Gastrocnemius medialis (tissue), 4 donors: ENCODE data around the gene LRRC51.
A peak's percentile ranks its signal among the peaks of the same experiment; 100 is the strongest.

Experiments
- POLR2A ChIP-seq, 2 donors: fragments of 450-650 bp; IDR thresholded peaks; one replicate each; pipeline ENCODE4 v1.6.1; 2017; ENCODE audit warnings: antibody characterized with exemption in 2 of 2, mild to moderate bottlenecking in 2 of 2, moderate library complexity in 2 of 2
- TF ChIP-seq, protein P1 (sequence below), 5 experiments: fragments of 450-650 bp in 3 of 5; fragments of 200-600 bp in 2 of 5; sonication (generic) in 2 of 5; IDR thresholded peaks in 4 of 5; conservative IDR thresholded peaks in 1 of 5; 1 replicate in 4 of 5; 2 replicates in 1 of 5; pipeline ENCODE4 v1.5.1; 2016 to 2019; ENCODE audit warnings: antibody characterized with exemption in 5 of 5, mild to moderate bottlenecking in 3 of 5, moderate library complexity in 3 of 5

DNA sequence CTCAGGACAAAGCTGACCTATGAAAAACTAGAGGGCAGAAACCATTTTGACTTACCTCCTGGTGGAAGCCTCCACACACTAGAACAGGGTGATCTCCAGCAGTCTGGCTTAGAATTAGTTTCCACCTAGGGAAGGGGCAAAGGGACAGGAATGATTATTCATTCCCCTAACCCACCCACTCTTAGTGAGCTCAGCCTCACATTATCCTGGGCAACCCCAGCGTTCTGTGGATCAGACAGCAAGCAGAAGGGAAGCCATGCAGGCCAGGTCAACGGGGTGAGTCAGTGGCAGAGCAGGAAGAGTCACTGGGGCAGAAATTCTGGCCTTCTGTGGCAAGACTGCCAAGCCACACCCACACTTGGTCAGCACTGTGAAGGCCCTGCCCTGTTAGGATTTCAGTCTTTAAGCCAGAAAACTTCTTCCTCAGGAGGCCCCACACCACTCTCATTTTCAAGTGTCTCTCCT is 10.8 kb upstream of the LRRC51 start:
- TF ChIP-seq, protein P1, sequence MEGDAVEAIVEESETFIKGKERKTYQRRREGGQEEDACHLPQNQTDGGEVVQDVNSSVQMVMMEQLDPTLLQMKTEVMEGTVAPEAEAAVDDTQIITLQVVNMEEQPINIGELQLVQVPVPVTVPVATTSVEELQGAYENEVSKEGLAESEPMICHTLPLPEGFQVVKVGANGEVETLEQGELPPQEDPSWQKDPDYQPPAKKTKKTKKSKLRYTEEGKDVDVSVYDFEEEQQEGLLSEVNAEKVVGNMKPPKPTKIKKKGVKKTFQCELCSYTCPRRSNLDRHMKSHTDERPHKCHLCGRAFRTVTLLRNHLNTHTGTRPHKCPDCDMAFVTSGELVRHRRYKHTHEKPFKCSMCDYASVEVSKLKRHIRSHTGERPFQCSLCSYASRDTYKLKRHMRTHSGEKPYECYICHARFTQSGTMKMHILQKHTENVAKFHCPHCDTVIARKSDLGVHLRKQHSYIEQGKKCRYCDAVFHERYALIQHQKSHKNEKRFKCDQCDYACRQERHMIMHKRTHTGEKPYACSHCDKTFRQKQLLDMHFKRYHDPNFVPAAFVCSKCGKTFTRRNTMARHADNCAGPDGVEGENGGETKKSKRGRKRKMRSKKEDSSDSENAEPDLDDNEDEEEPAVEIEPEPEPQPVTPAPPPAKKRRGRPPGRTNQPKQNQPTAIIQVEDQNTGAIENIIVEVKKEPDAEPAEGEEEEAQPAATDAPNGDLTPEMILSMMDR (IDR thresholded peaks at IDR 0.05 in 4 of 5, conservative IDR thresholded peaks at IDR 0.05 in 1 of 5): no peak
- peak in 1 of 2 donors; percentile 34 for TF ChIP-seq POLR2A (IDR thresholded peaks at IDR 0.05)
